Activated naive CD8-positive, alpha-beta T cell treated with anti-CD3 and anti-CD28 coated beads for 36 hours (primary cell): ENCODE results near the gene ZSCAN5A. TPM values are rescaled to one million over a fixed set of nuclear protein-coding genes. Genes with fewer than 3 reads are reported as not detected.
A peak's percentile ranks its signal among the peaks of the same experiment; 100 is the strongest.
"Not testable (repeated sequence)": the region's sequence is repeated elsewhere in the genome, so short reads cannot be mapped to it uniquely, and the experiment has no call there.

Experiments
- DNase-seq: peaks from one replicate; pipeline ENCODE4 v3.0.0; 2021
- H3K27ac Mint-ChIP-seq: one replicate; pipeline ENCODE4 v1.8.0; 2022; ENCODE audit warnings: mild to moderate bottlenecking, moderate library complexity, mixed read lengths
- H3K27me3 Mint-ChIP-seq: one replicate; pipeline ENCODE4 v1.8.0; 2022; ENCODE audit warnings: mild to moderate bottlenecking, mixed read lengths
- H3K36me3 Mint-ChIP-seq: one replicate; pipeline ENCODE4 v1.8.0; 2021; ENCODE audit warnings: mild to moderate bottlenecking, mixed read lengths
- H3K4me1 Mint-ChIP-seq: one replicate; pipeline ENCODE4 v1.8.0; 2021; ENCODE audit warnings: mixed read lengths
- H3K4me3 Mint-ChIP-seq: one replicate; pipeline ENCODE4 v1.8.0; 2022; ENCODE audit warnings: mild to moderate bottlenecking, moderate library complexity, mixed read lengths
- H3K9me3 Mint-ChIP-seq: one replicate; pipeline ENCODE4 v1.8.0; 2022; ENCODE audit warnings: mixed read lengths
- total RNA-seq, 2 experiments: library from RNA; stranded (reverse); gene quantifications; one replicate each; pipeline ENCODE4 v1.2.3, GENCODE V29; 2021

ZSCAN5A gene
- total RNA-seq, 2 experiments from 2014 or later: 10.6 to 15.8 TPM

DNA sequence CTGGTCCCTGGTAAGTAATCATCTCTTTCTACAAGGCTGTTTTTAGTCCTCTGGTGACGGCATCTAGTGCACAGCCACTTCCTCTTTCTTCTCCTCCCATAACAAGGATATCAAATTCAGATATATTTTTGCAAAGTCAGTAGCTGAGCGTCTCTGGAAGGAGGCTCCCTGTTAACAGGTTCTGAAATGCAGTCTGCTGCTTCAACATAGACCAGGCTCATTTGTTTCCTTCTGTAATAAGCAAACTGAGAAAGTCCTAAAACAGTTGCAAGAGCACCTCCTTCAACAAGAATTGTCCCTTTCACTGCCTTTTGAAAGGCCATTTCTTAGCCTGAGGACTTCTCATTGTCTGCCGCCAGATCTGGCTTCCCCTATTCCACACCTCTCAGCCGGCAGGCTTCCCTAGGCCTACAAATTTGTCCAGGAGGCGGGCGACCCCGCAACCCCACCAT, 7.4 kb upstream of the ZSCAN5A start:
- Mint-ChIP-seq H3K4me3 (no peak overlapping the region), H3K27ac (no peak overlapping the region), H3K27me3 (no peaks in the 10 kb centered on the region), H3K9me3 (peaks cover 3% of the 10 kb centered on the region), H3K36me3 (no peaks in the 10 kb centered on the region), H3K4me1 (no peaks in the 10 kb centered on the region)
- DNase-seq: no peak

GRCh38 chr19:56321254-56321988, 6.8 kb upstream of the ZSCAN5A start:
- Mint-ChIP-seq H3K36me3 (no peaks in the 10 kb centered on the region), H3K27ac (no peak overlapping the region), H3K27me3 (no peaks in the 10 kb centered on the region), H3K4me1 (no peaks in the 10 kb centered on the region), H3K9me3 (peaks cover 3% of the 10 kb centered on the region), H3K4me3 (no peak overlapping the region)
- DNase-seq: no peak

DNA sequence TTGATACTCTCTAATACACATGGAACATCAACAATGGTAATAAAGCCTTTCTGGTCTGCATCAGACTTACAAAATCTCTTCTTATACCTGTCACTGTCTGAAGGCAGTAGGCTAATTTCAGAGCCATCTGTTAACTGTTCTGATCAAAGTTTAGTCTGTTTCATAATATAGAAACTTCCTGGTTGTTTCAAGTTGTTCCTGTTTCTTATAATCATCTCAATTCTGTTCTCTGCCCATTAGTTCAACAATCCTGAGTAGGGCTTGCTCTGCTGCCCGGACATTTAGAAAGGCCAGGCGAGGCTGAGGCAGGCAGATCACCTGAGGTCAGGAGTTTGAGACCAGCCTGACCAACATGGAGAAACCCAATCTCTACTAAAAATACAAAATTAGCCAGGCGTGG, 5.4 kb upstream of the ZSCAN5A start:
- no peak overlapping the region for H3K4me3 Mint-ChIP-seq
- no peak for DNase-seq
- H3K9me3 Mint-ChIP-seq: peaks cover 3% of the 10 kb centered on the region
- peaks cover 6% of the 10 kb centered on the region for H3K4me1 Mint-ChIP-seq
- no peaks in the 10 kb centered on the region for H3K36me3 Mint-ChIP-seq
- no peaks in the 10 kb centered on the region for H3K27me3 Mint-ChIP-seq
- H3K27ac Mint-ChIP-seq: no peak overlapping the region

GRCh38 chr19:56317749-56318148, 3.1 kb upstream of the ZSCAN5A start:
- Mint-ChIP-seq H3K27me3 (no peaks in the 10 kb centered on the region), H3K4me3 (no peak overlapping the region), H3K36me3 (peaks cover 8% of the 10 kb centered on the region), H3K9me3 (peaks cover 1% of the 10 kb centered on the region), H3K27ac (no peak overlapping the region), H3K4me1 (peaks cover 13% of the 10 kb centered on the region)
- DNase-seq: no peak

- DNase-seq: no peak
- Mint-ChIP-seq H3K27me3 (no peaks in the 10 kb centered on the region), H3K9me3 (peaks cover 1% of the 10 kb centered on the region), H3K4me1 (peaks cover 19% of the 10 kb centered on the region), H3K4me3 (no peak overlapping the region), H3K36me3 (peaks cover 13% of the 10 kb centered on the region), H3K27ac (no peak overlapping the region)
Measured at GRCh38 chr19:56316728-56317127, 2.1 kb upstream of the ZSCAN5A start.

DNA sequence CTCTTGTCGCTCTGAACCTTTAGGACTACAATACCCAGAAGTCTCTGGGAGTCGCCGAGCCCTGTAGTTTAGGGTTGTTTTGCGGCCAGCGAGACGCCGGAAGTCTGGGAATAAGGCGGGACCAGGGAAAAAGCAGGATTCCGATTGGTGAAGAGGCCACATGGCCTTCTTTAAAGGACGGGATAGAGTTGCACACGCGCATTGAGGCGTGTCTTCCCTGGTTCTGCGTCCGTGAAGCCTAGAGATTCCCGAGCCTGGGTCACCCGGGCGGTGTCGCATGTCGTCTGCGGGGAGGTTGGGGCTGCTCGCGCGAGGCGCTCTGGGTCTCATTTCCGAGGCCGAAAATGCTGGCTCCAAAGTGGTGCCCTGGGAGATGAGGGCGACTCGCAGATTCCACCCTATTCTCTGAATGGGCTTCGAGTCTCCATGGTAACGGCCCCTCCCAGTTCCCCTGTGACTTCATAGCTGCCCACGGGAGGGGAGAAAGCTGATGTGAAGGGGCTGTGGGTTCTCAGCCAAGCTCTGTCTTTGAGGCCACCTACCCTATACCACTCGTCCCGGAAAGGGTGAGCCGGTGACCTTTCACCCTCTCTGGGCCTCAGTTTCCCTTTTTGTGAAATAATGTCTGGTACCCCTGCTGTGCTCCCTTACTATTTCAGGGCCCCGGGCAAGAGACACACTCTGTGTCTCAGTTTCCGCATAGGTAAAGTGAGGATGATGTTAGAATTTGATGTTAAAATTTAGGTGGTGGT, 614 bp upstream of the ZSCAN5A start:
- Mint-ChIP-seq H3K9me3 (peaks cover 1% of the 10 kb centered on the region), H3K27me3 (no peaks in the 10 kb centered on the region), H3K27ac (peak overlapping the region; percentile 100), H3K36me3 (peaks cover 20% of the 10 kb centered on the region), H3K4me1 (peaks cover 21% of the 10 kb centered on the region), H3K4me3 (peak overlapping the region; percentile 88)
- peak; percentile 88 for DNase-seq

DNA sequence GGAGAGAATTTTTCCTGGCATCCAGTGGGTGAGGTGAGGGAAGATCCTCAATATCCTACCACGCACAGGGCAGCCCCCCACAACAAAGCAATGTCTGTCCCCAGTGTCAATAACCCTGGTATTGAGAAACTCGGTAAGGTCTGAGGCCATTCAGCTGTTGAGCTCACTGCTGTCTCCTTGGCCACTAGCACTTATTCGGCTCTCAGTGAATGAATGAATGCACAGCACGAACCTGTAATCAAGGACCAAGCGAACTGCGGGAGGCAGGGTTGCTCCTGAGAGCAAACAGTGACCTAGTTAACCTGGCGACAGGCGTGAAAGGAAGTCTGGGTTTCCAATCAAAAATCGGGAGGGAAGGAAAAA, 640 bp downstream of the ZSCAN5A start:
- Mint-ChIP-seq H3K27me3 (no peaks in the 10 kb centered on the region), H3K27ac (peak overlapping the region; percentile 100), H3K36me3 (peaks cover 26% of the 10 kb centered on the region), H3K4me1 (peaks cover 23% of the 10 kb centered on the region), H3K4me3 (peak overlapping the region; percentile 88), H3K9me3 (peaks cover 1% of the 10 kb centered on the region)
- no peak for DNase-seq

- Mint-ChIP-seq H3K27ac (peak overlapping the region; percentile 100), H3K4me1 (peaks cover 23% of the 10 kb centered on the region), H3K4me3 (peak overlapping the region; percentile 88), H3K36me3 (peaks cover 31% of the 10 kb centered on the region), H3K27me3 (no peaks in the 10 kb centered on the region), H3K9me3 (peaks cover 1% of the 10 kb centered on the region)
- DNase-seq: no peak
Measured at GRCh38 chr19:56312787-56313657, 1.6 kb downstream of the ZSCAN5A start.

DNA sequence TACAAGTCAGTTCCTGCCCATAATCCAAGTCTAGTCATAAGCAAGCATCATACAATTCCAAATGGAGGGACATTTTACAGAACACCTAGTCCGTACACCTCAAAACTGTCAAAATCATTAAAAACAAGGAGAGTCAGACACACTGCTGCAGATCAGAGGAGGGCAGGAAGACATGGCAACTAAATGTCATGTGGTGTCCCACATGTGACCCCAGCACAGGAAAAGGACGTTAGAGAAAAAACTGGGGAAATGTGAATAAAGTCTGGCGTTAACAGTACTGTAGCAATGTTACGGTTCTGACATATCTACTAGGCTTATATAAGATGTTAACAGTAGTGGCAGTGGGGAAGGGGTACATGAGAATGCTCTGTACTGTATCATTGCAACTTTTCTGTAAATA, 2.3 kb downstream of the ZSCAN5A start:
- Mint-ChIP-seq H3K36me3 (peaks cover 31% of the 10 kb centered on the region), H3K4me3 (no peak overlapping the region), H3K27me3 (no peaks in the 10 kb centered on the region), H3K4me1 (peaks cover 23% of the 10 kb centered on the region), H3K27ac (peak overlapping the region; percentile 13), H3K9me3 (peaks cover 1% of the 10 kb centered on the region)
- DNase-seq: no peak

DNA sequence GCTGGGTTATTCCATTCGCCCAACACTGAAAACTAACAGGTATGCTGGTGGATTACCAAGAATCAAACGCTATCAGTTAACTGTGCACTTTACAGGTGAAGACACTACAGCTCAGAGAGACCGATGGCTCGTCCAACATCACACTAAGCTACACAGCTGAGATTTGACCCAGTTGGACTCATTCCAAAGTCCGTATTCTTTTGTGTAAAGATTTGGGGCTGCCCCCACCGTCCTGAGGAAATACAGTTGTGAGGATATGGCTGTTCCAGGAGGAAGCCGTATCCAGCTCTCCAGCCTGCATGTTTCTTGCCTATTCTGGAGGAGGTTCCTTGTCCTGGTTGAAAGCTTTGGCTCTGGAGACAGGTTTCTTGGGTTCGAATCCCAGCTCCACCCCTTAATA, 4.2 kb downstream of the ZSCAN5A start:
- Mint-ChIP-seq H3K9me3 (peaks cover 1% of the 10 kb centered on the region), H3K4me3 (no peak overlapping the region), H3K27me3 (no peaks in the 10 kb centered on the region), H3K4me1 (peaks cover 18% of the 10 kb centered on the region), H3K36me3 (peaks cover 33% of the 10 kb centered on the region), H3K27ac (no peak overlapping the region)
- no peak for DNase-seq

DNA sequence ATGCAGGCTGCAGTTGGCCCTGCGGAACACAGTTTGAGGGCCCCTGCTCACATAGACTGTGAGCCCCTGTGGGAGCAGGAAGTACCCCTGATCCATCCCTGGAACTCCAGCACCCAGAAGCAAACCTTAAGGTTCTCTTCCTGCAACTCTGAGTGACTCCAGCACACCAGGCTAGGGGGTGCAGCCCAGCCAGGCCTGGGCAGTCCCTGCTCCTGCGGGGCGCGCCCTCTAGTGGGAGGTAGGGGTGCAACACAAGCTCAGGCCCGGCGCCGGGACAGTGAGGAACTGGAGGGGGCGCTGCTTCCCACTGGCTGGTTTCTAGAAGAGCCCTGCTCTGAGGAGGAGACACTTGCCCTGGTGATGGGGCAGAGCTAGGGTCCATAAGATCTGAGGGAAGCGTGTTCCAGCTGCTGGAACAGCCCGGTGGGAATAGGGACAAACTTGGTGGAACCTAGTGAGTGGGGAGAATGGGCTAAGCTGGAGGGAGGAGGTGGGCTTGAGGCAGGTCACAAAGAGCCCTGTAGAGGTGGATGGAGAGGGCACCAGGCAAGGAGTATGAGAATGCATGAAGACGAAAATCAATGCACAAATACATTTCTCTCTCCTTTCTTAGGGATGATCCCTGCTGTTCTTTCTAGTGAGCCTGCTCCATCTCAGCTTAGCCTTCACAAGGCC, 5.0 kb downstream of the ZSCAN5A start:
- H3K4me3 Mint-ChIP-seq: no peak overlapping the region
- peak; percentile 60 for DNase-seq
- peaks cover 37% of the 10 kb centered on the region for H3K36me3 Mint-ChIP-seq
- no peak overlapping the region for H3K27ac Mint-ChIP-seq
- peaks cover 18% of the 10 kb centered on the region for H3K4me1 Mint-ChIP-seq
- peaks cover 1% of the 10 kb centered on the region for H3K9me3 Mint-ChIP-seq
- no peaks in the 10 kb centered on the region for H3K27me3 Mint-ChIP-seq

DNA sequence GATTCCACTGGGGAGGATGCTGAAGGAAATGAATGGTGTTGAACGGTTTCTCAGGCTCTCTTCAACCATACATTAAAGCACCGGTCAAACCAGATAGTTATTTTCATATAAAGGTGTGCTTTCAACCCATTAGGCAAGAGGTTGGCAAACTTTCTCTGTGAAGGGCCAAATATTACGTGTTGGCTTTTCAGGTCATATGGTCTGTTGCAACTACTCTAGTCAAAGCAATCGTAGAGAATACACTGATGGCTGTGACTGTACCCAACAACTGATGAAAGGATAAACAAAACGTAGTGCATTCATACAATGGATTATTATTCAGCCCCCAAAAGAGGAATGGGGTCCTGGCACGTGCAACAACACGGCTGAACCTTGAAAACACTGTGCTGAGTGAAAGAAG, 5.8 kb downstream of the ZSCAN5A start:
- Mint-ChIP-seq H3K36me3 (peaks cover 39% of the 10 kb centered on the region), H3K9me3 (peaks cover 1% of the 10 kb centered on the region), H3K27ac (no peak overlapping the region), H3K4me1 (peaks cover 18% of the 10 kb centered on the region), H3K4me3 (no peak overlapping the region), H3K27me3 (no peaks in the 10 kb centered on the region)
- no peak for DNase-seq

- H3K27ac Mint-ChIP-seq, H3K4me3 Mint-ChIP-seq, H3K27me3 Mint-ChIP-seq, DNase-seq, H3K9me3 Mint-ChIP-seq: not testable (repeated sequence)
- H3K36me3 Mint-ChIP-seq: peaks cover 34% of the 10 kb centered on the region
- H3K4me1 Mint-ChIP-seq: peaks cover 11% of the 10 kb centered on the region
Measured at GRCh38 chr19:56307062-56307461, 7.6 kb downstream of the ZSCAN5A start.

GRCh38 chr19:56306016-56306415, 8.6 kb downstream of the ZSCAN5A start:
- no peaks in the 10 kb centered on the region for H3K27me3 Mint-ChIP-seq
- H3K36me3 Mint-ChIP-seq: peaks cover 34% of the 10 kb centered on the region
- no peak overlapping the region for H3K27ac Mint-ChIP-seq
- H3K4me1 Mint-ChIP-seq: peaks cover 14% of the 10 kb centered on the region
- H3K4me3 Mint-ChIP-seq: no peak overlapping the region
- H3K9me3 Mint-ChIP-seq: no peaks in the 10 kb centered on the region
- DNase-seq: no peak
